ENCODE results near the gene EHBP1. TPM values are rescaled to one million over a fixed set of nuclear protein-coding genes. Genes with fewer than 3 reads are reported as not detected.
"Not testable (repeated sequence)": the region's sequence is repeated elsewhere in the genome, so short reads cannot be mapped to it uniquely, and the experiment has no call there.

The EHBP1 gene
- total RNA-seq, 2 experiments from 2014 or later = 21.4 to 22.3 TPM

- H3K4me3 Mint-ChIP-seq = no peak overlapping the region
- H3K9me3 ChIP-seq (ENCODE audit: control insufficient read depth in 1 of 2, insufficient read depth in 1 of 2, low read length in 2 of 2) = no peaks in the 10 kb centered on the region
- no peak overlapping the region for H3K4me3 ChIP-seq (ENCODE audit: low read length)
- CTCF ChIA-PET = interaction anchor here (0.7 kb wide), 1 partner anchor 8 kb away, joined by 3 read pairs; no protein-coding TSS in a partner anchor
- no peak for ATAC-seq (ENCODE audit: poor library complexity)
- DNase-seq = no peak
- POLR2A ChIA-PET = no interaction called here
- TF ChIP-seq CTCF (IDR thresholded peaks at IDR 0.05) = no peak
- H3K4me1 Mint-ChIP-seq (ENCODE audit: low read depth) = peaks cover 22% of the 10 kb centered on the region
- peaks cover 37% of the 10 kb centered on the region for H3K36me3 Mint-ChIP-seq (ENCODE audit: low read depth)
- no peaks in the 10 kb centered on the region for H3K27me3 ChIP-seq (ENCODE audit: control insufficient read depth in 1 of 2, insufficient read depth in 2 of 2, low read length in 2 of 2)
- no peaks in the 10 kb centered on the region for H3K27me3 Mint-ChIP-seq
- peaks cover 4% of the 10 kb centered on the region for H3K9me3 Mint-ChIP-seq
- H3K27ac ChIP-seq (ENCODE audit: low read depth in 1 of 2, low read length in 2 of 2) = no peak overlapping the region
- no peaks in the 10 kb centered on the region for H3K4me1 ChIP-seq (ENCODE audit: insufficient read depth, low read length)
- H3K36me3 ChIP-seq (ENCODE audit: insufficient read depth, low read length) = no peaks in the 10 kb centered on the region
- intact Hi-C loops (cut with DNase I, micrococcal nuclease) = no loop called here
- H3K27ac Mint-ChIP-seq = no peak overlapping the region
These were observed 40.5 kb downstream of the EHBP1 start for GRCh38 chr2:62745891-62746481.

GRCh38 chr2:62747169-62747568 lies 41.7 kb downstream of the EHBP1 start:
- peaks cover 21% of the 10 kb centered on the region for H3K4me1 Mint-ChIP-seq (ENCODE audit: low read depth)
- ATAC-seq (ENCODE audit: poor library complexity) (no peak), DNase-seq (no peak)
- H3K9me3 Mint-ChIP-seq = peaks cover 6% of the 10 kb centered on the region
- H3K4me1 ChIP-seq (ENCODE audit: insufficient read depth, low read length) = no peaks in the 10 kb centered on the region
- ChIA-PET POLR2A (no interaction called here), CTCF (no interaction called here)
- no peaks in the 10 kb centered on the region for H3K27me3 ChIP-seq (ENCODE audit: control insufficient read depth in 1 of 2, insufficient read depth in 2 of 2, low read length in 2 of 2)
- no peaks in the 10 kb centered on the region for H3K27me3 Mint-ChIP-seq
- H3K36me3 ChIP-seq (ENCODE audit: insufficient read depth, low read length) = no peaks in the 10 kb centered on the region
- H3K4me3 Mint-ChIP-seq = no peak overlapping the region
- peaks cover 49% of the 10 kb centered on the region for H3K36me3 Mint-ChIP-seq (ENCODE audit: low read depth)
- no peak overlapping the region for H3K27ac ChIP-seq (ENCODE audit: low read depth in 1 of 2, low read length in 2 of 2)
- H3K4me3 ChIP-seq (ENCODE audit: low read length) = no peak overlapping the region
- no peak overlapping the region for H3K27ac Mint-ChIP-seq
- H3K9me3 ChIP-seq (ENCODE audit: control insufficient read depth in 1 of 2, insufficient read depth in 1 of 2, low read length in 2 of 2) = no peaks in the 10 kb centered on the region
- intact Hi-C loops (cut with DNase I, micrococcal nuclease) = no loop called here
- TF ChIP-seq CTCF (IDR thresholded peaks at IDR 0.05) = no peak

- no peak overlapping the region for H3K4me3 ChIP-seq (ENCODE audit: low read length)
- H3K4me1 Mint-ChIP-seq (ENCODE audit: low read depth) = peaks cover 24% of the 10 kb centered on the region
- H3K27ac ChIP-seq (ENCODE audit: low read depth in 1 of 2, low read length in 2 of 2) = no peak overlapping the region
- H3K27me3 ChIP-seq (ENCODE audit: control insufficient read depth in 1 of 2, insufficient read depth in 2 of 2, low read length in 2 of 2) = no peaks in the 10 kb centered on the region
- peaks cover 7% of the 10 kb centered on the region for H3K9me3 Mint-ChIP-seq
- no peaks in the 10 kb centered on the region for H3K27me3 Mint-ChIP-seq
- TF ChIP-seq CTCF (IDR thresholded peaks at IDR 0.05) = no peak
- no peaks in the 10 kb centered on the region for H3K9me3 ChIP-seq (ENCODE audit: control insufficient read depth in 1 of 2, insufficient read depth in 1 of 2, low read length in 2 of 2)
- ChIA-PET POLR2A (no interaction called here), CTCF (no interaction called here)
- H3K27ac Mint-ChIP-seq = no peak overlapping the region
- peaks cover 56% of the 10 kb centered on the region for H3K36me3 Mint-ChIP-seq (ENCODE audit: low read depth)
- ATAC-seq (ENCODE audit: poor library complexity) (no peak), DNase-seq (no peak)
- no peaks in the 10 kb centered on the region for H3K4me1 ChIP-seq (ENCODE audit: insufficient read depth, low read length)
- H3K4me3 Mint-ChIP-seq = no peak overlapping the region
- intact Hi-C loops (cut with DNase I, micrococcal nuclease) = no loop called here
- H3K36me3 ChIP-seq (ENCODE audit: insufficient read depth, low read length) = no peaks in the 10 kb centered on the region
These were observed 42.4 kb downstream of the EHBP1 start for GRCh38 chr2:62747876-62748275.

- POLR2A ChIA-PET; intact Hi-C loops (cut with DNase I, micrococcal nuclease); H3K27ac ChIP-seq (ENCODE audit: low read depth in 1 of 2, low read length in 2 of 2); ATAC-seq (ENCODE audit: poor library complexity); H3K9me3 Mint-ChIP-seq; H3K4me3 ChIP-seq (ENCODE audit: low read length); DNase-seq; H3K4me3 Mint-ChIP-seq; H3K27me3 ChIP-seq (ENCODE audit: control insufficient read depth in 1 of 2, insufficient read depth in 2 of 2, low read length in 2 of 2); H3K27ac Mint-ChIP-seq; H3K9me3 ChIP-seq (ENCODE audit: control insufficient read depth in 1 of 2, insufficient read depth in 1 of 2, low read length in 2 of 2); H3K27me3 Mint-ChIP-seq; CTCF ChIA-PET; H3K4me1 ChIP-seq (ENCODE audit: insufficient read depth, low read length); H3K36me3 ChIP-seq (ENCODE audit: insufficient read depth, low read length): not testable (repeated sequence)
- H3K36me3 Mint-ChIP-seq (ENCODE audit: low read depth) = peaks cover 68% of the 10 kb centered on the region
- H3K4me1 Mint-ChIP-seq (ENCODE audit: low read depth) = peaks cover 15% of the 10 kb centered on the region
These were observed 43.6 kb downstream of the EHBP1 start for GRCh38 chr2:62749111-62749510.

Data from CD4-positive, alpha-beta T cell (primary cell).